Mucosa of descending colon (tissue), 3 donors: ENCODE measurements around the gene EPB41L1. TPM values are rescaled to one million over a fixed set of nuclear protein-coding genes. Genes with fewer than 3 reads are reported as not detected.
A peak's percentile ranks its signal among the peaks of the same experiment; 100 is the strongest.

ENCODE experiments used
- ATAC-seq: fragments of 200-7000 bp; cut with Tn5 transposase; one replicate; pipeline ENCODE4 v1.9.1; 2020; ENCODE audit warnings: mild to moderate bottlenecking, moderate library complexity
- DNase-seq, 3 donors: peaks; one replicate each; pipeline ENCODE4 v3.0.0-alpha.2; 2020
- H3K36me3 ChIP-seq: fragments of 200-600 bp; one replicate; pipeline ENCODE4 v1.8.0; 2021; ENCODE audit warnings: low read depth, mild to moderate bottlenecking
- H3K4me1 ChIP-seq: fragments of 200-600 bp; one replicate; pipeline ENCODE4 v1.8.0; 2021; ENCODE audit warnings: low read depth, mild to moderate bottlenecking
- H3K4me3 ChIP-seq: fragments of 200-600 bp; one replicate; pipeline ENCODE4 v1.8.0; 2021; ENCODE audit warnings: mild to moderate bottlenecking
- H3K9me3 ChIP-seq: fragments of 200-600 bp; one replicate; pipeline ENCODE4 v1.8.0; 2021; ENCODE audit warnings: mild to moderate bottlenecking
- CTCF ChIP-seq: fragments of 200-600 bp; IDR thresholded peaks from one replicate; pipeline ENCODE4 v1.8.0; 2022; ENCODE audit warnings: antibody characterized with exemption, mild to moderate bottlenecking
- intact Hi-C, 2 donors: fragments of 100-400 bp; cut with DNase I in 1 of 2; cut with micrococcal nuclease in 1 of 2; formaldehyde crosslinking; loops; one replicate each; pipeline versions ENCODE4 v1.11.0 to v1.11.1; 2022; cut with DNase I, micrococcal nuclease
- total RNA-seq, 3 donors: library from RNA; stranded (reverse); fragmentation: NEBNext Ultra II Directional in 2 of 3; extraction: Animal tissue kit (Norgen Biotek cat#: 25700) in 2 of 3; gene quantifications; one replicate each; pipeline versions ENCODE4 v1.2.1 to v1.2.4, GENCODE V29; 2021 to 2023
- donor health status: DM: no; HTN: no; CAD: no; lungs with moderate emphysema.
- donor health status: DM: no; HTN: no; CAD: no.
- donor health status: DM: no; HTN: yes; CAD: no.

The EPB41L1 gene
- total RNA-seq, 3 donors from 2014 or later = 41.0 to 95.3 (median 71.7) TPM

- intact Hi-C loops = no loop called here
- H3K9me3 ChIP-seq = no peaks in the 10 kb centered on the region
- ATAC-seq (no peak), DNase-seq (no peak)
- no peak overlapping the region for H3K4me3 ChIP-seq
- no peaks in the 10 kb centered on the region for H3K36me3 ChIP-seq
- peaks cover 11% of the 10 kb centered on the region for H3K4me1 ChIP-seq
- TF ChIP-seq CTCF = no peak
These were observed 27.6 kb upstream of the EPB41L1 start for GRCh38 chr20:36126836-36127527.

DNA sequence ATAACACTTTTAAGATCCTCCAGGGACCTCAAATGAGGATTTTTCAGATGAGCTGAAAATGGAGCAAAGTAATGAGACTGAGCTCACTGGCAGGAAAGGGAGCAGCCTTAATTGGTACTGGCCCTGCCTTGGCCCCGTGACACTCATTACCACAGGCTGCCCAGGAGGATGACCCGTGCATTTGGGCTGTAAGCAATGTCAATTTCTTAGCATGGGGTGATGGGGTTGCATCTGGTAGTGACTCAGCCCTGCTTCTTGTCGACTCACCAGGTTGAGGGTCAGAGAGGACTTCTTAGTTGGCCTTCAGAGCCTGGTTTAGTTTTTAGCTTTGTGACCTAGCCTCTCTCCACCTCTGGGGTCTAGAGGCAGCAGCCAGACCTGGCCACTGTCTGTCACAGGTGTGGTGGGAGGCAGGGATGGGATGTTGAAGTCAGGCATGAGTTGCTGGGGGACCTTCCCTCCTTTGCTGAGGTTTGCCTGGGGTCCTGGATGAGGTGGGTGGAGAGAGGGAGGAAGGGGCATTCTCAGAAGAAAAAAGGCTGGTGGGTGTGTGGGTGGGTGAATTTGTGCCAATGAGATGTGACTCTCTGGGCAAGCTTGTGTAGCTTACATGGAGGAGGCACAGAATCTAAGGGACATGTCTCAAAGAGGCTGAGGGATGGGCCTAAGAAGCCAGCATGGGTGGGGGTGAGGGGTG is 25.9 kb upstream of the EPB41L1 start:
- no peak for TF ChIP-seq CTCF
- intact Hi-C loops = no loop called here
- peaks cover 5% of the 10 kb centered on the region for H3K4me1 ChIP-seq
- DNase-seq (no peak), ATAC-seq (peak; percentile 33)
- H3K9me3 ChIP-seq = no peaks in the 10 kb centered on the region
- no peaks in the 10 kb centered on the region for H3K36me3 ChIP-seq
- H3K4me3 ChIP-seq = no peak overlapping the region

- Histone ChIP-seq H3K4me3 (no peak overlapping the region), H3K9me3 (no peaks in the 10 kb centered on the region), H3K4me1 (peaks cover 5% of the 10 kb centered on the region), H3K36me3 (no peaks in the 10 kb centered on the region)
- DNase-seq = no peak
- intact Hi-C loops = no loop called here
- no peak for ATAC-seq
- no peak for TF ChIP-seq CTCF
These were observed 25.4 kb upstream of the EPB41L1 start for GRCh38 chr20:36129160-36129543.

- DNase-seq (no peak), ATAC-seq (no peak)
- intact Hi-C loops = no loop called here
- Histone ChIP-seq H3K4me1 (peaks cover 5% of the 10 kb centered on the region), H3K4me3 (no peak overlapping the region), H3K36me3 (no peaks in the 10 kb centered on the region), H3K9me3 (no peaks in the 10 kb centered on the region)
- no peak for TF ChIP-seq CTCF
These were observed 24.1 kb upstream of the EPB41L1 start for GRCh38 chr20:36130390-36130789.

- TF ChIP-seq CTCF = no peak
- no peak for DNase-seq
- H3K4me3 ChIP-seq = no peak overlapping the region
- peak; percentile 22 for ATAC-seq
- intact Hi-C loops = no loop called here
- H3K4me1 ChIP-seq = peaks cover 5% of the 10 kb centered on the region
- no peaks in the 10 kb centered on the region for H3K9me3 ChIP-seq
- H3K36me3 ChIP-seq = no peaks in the 10 kb centered on the region
These were observed 21.7 kb upstream of the EPB41L1 start for GRCh38 chr20:36132802-36133211.
